IMR-90 (cell line): ENCODE data around the gene MYO5A. TPM values are rescaled to one million over a fixed set of nuclear protein-coding genes. Genes with fewer than 3 reads are reported as not detected.

Experiments used
- ATAC-seq: fragments of 200-7000 bp; cut with Tn5 transposase; 2 replicates; pipeline ENCODE4 v1.9.1; 2020; ENCODE audit warnings: low read depth, mild to moderate bottlenecking, moderate library complexity
- BruUV-seq: library from RNA; stranded (reverse); fragments of 400-500 nt; replicated peaks from 2 replicates; lab custom pipeline; 2021; lab: Mats Ljungman, UMichigan
- CTCF ChIA-PET: fragments of 300-600 bp; formaldehyde crosslinking; extraction: SDS; loops from one replicate; lab custom pipeline; 2021; ENCODE audit warnings: antibody characterized with exemption; lab: Yijun Ruan, JAX
- POLR2A ChIA-PET: fragments of 300-600 bp; sonication (Branson Sonifier 250); formaldehyde crosslinking; loops from one replicate; lab custom pipeline; 2022; ENCODE audit warnings: antibody characterized with exemption; ENCODE audit not compliant: unreplicated experiment; lab: Charles Lee
- DNase-seq: peaks from one replicate; pipeline ENCODE4 v3.0.0; 2013
- H2AFZ ChIP-seq: replicated peaks from 2 replicates; pipeline ENCODE3; 2013; ENCODE audit warnings: low read length, mild to moderate bottlenecking; ENCODE audit not compliant: poor library complexity
- H2AK5ac ChIP-seq: 2 replicates; pipeline ENCODE4 v1.6.1; 2013; ENCODE audit warnings: low read depth, low read length, inconsistent platforms
- H2AK9ac ChIP-seq: replicated peaks from 2 replicates; pipeline ENCODE3; 2013; ENCODE audit warnings: mild to moderate bottlenecking, low read depth, low read length, moderate library complexity; ENCODE audit not compliant: poor library complexity
- H2BK120ac ChIP-seq: 2 replicates; pipeline ENCODE4 v1.6.1; 2013; ENCODE audit warnings: low read depth, low read length, inconsistent platforms
- H2BK15ac ChIP-seq: 3 replicates; pipeline ENCODE4 v1.6.1; 2013; ENCODE audit warnings: low read depth, low read length, inconsistent platforms
- H2BK20ac ChIP-seq: 2 replicates; pipeline ENCODE4 v1.6.1; 2013; ENCODE audit warnings: low read depth, mild to moderate bottlenecking, inconsistent platforms, low read length, moderate library complexity
- H2BK5ac ChIP-seq: 2 replicates; pipeline ENCODE4 v1.6.1; 2013; ENCODE audit warnings: mild to moderate bottlenecking, low read depth, low read length, inconsistent platforms; ENCODE audit not compliant: poor library complexity, severe bottlenecking
- H3K14ac ChIP-seq: replicated peaks from 2 replicates; pipeline ENCODE4 v1.6.1; 2013; ENCODE audit warnings: low read depth, low read length, inconsistent platforms
- H3K18ac ChIP-seq: 2 replicates; pipeline ENCODE4 v1.6.1; 2013; ENCODE audit warnings: low read depth, low read length, control low read depth
- H3K23ac ChIP-seq: 2 replicates; pipeline ENCODE4 v1.6.1; 2013; ENCODE audit warnings: low read depth, low read length, inconsistent platforms
- H3K27ac ChIP-seq: 2 replicates; pipeline ENCODE4 v1.5.1; 2013; ENCODE audit warnings: mild to moderate bottlenecking, control low read depth, low read length; ENCODE audit not compliant: insufficient read depth
- H3K27me3 ChIP-seq: 2 replicates; pipeline ENCODE4 v1.6.1; 2013; ENCODE audit warnings: low read length; ENCODE audit not compliant: control insufficient read depth, insufficient read depth
- H3K36me3 ChIP-seq: 2 replicates; pipeline ENCODE4 v1.6.1; 2013; ENCODE audit warnings: low read length, mixed read lengths; ENCODE audit not compliant: control insufficient read depth, insufficient read depth
- H3K4ac ChIP-seq: 2 replicates; pipeline ENCODE4 v1.6.1; 2013; ENCODE audit warnings: low read depth, low read length, inconsistent platforms
- H3K4me1 ChIP-seq: 2 replicates; pipeline ENCODE4 v1.6.1; 2013; ENCODE audit warnings: low read length, mixed read lengths; ENCODE audit not compliant: control insufficient read depth, insufficient read depth
- H3K4me2 ChIP-seq: 2 replicates; pipeline ENCODE4 v1.6.1; 2013; ENCODE audit warnings: low read depth, mild to moderate bottlenecking, control low read depth, low read length, moderate library complexity
- H3K4me3 ChIP-seq: 2 replicates; pipeline ENCODE4 v1.5.1; 2013; ENCODE audit warnings: low read depth, mild to moderate bottlenecking, control low read depth, low read length, moderate library complexity; ENCODE audit not compliant: insufficient read depth
- H3K56ac ChIP-seq: 2 replicates; pipeline ENCODE4 v1.6.1; 2013; ENCODE audit warnings: low read length, inconsistent platforms; ENCODE audit not compliant: insufficient read depth; ENCODE audit errors: extremely low read depth
- H3K79me1 ChIP-seq, 2 experiments: 2 replicates each; pipeline ENCODE4 v1.6.1; 2013; ENCODE audit warnings: low read length in 2 of 2, inconsistent platforms in 1 of 2, low read depth in 1 of 2
- H3K9ac ChIP-seq: 2 replicates; pipeline ENCODE4 v1.6.1; 2013; ENCODE audit warnings: low read depth, low read length, control low read depth
- H3K9me1 ChIP-seq: 2 replicates; pipeline ENCODE4 v1.6.1; 2013; ENCODE audit warnings: low read length, inconsistent platforms; ENCODE audit not compliant: insufficient read depth
- H3K9me3 ChIP-seq: 2 replicates; pipeline ENCODE4 v1.6.1; 2013; ENCODE audit warnings: low read length; ENCODE audit not compliant: control insufficient read depth, insufficient read depth
- H4K20me1 ChIP-seq: 2 replicates; pipeline ENCODE4 v1.6.1; 2013; ENCODE audit warnings: low read length, inconsistent platforms; ENCODE audit not compliant: insufficient read depth
- H4K5ac ChIP-seq: 2 replicates; pipeline ENCODE4 v1.6.1; 2013; ENCODE audit warnings: mild to moderate bottlenecking, low read depth, low read length, control low read depth
- H4K8ac ChIP-seq, 2 experiments: 2 replicates each; pipeline ENCODE4 v1.6.1; 2013; ENCODE audit warnings: low read depth in 2 of 2, low read length in 2 of 2, control low read depth in 1 of 2, inconsistent platforms in 1 of 2
- H4K91ac ChIP-seq: 2 replicates; pipeline ENCODE4 v1.6.1; 2013; ENCODE audit warnings: low read depth, low read length, inconsistent platforms; ENCODE audit not compliant: insufficient read depth
- NFE2L2 ChIP-seq: fragments of 150-350 bp; IDR thresholded peaks from 2 replicates; pipeline ENCODE4 v1.6.1; 2016; ENCODE audit warnings: low read depth, mild to moderate bottlenecking, low read length
- RAD21 ChIP-seq: IDR thresholded peaks from 2 replicates; pipeline ENCODE4 v1.6.1; 2012; ENCODE audit warnings: low read length, improper control_type of control experiment
- RCOR1 ChIP-seq: IDR thresholded peaks from 2 replicates; pipeline ENCODE4 v1.6.1; 2012; ENCODE audit warnings: mild to moderate bottlenecking, low read length, improper control_type of control experiment; ENCODE audit not compliant: insufficient replicate concordance
- WGBS, 2 experiments: methylation state at CpG; one replicate each; pipeline versions ENCODE4 v1.1.5 to v1.1.7; 2013; ENCODE audit warnings: missing lambda C conversion rate in 2 of 2; ENCODE audit not compliant: insufficient read length in 1 of 2; ENCODE audit errors: extremely low coverage in 2 of 2; 5-methylcytosine and 5-hydroxymethylcytosine counted together
- dilution Hi-C: fragments of 300-500 bp; cut with HindIII; formaldehyde crosslinking; loops from one replicate; pipeline ENCODE4 v1.14.3; 2018; ENCODE audit warnings: low sequenced_read_pairs; ENCODE audit not compliant: unreplicated experiment
- in situ Hi-C: fragments of 300-500 bp; cut with MboI; formaldehyde crosslinking; loops from 3 replicates; pipeline ENCODE4 v1.14.3; 2019; ENCODE audit warnings: low sequenced_read_pairs, inconsistent platforms, mixed read lengths
- intact Hi-C: fragments of 100-400 bp; cut with micrococcal nuclease; formaldehyde crosslinking; loops from 2 replicates; pipeline ENCODE4 v1.10.0; 2022
- polyA plus RNA-seq, 3 experiments: library from polyadenylated mRNA; depleted of rRNA; stranded (reverse); fragments of >200 nt; gene quantifications; 2 replicates each; pipeline ENCODE4 v1.2.3, GENCODE V29; 2012; ENCODE audit warnings: low replicate concordance in 1 of 3
- total RNA-seq: library from RNA; depleted of rRNA; stranded (reverse); fragments of >200 nt; gene quantifications from 2 replicates; pipeline ENCODE4 v1.2.3, GENCODE V29; 2012
- TF ChIP-seq, protein P1 (sequence below): conservative IDR thresholded peaks from 2 replicates; pipeline ENCODE4 v1.5.1; 2012; ENCODE audit warnings: mild to moderate bottlenecking, low read depth, low read length, improper control_type of control experiment

The MYO5A gene
- total and polyA plus RNA-seq, 2 of the 4 experiments (the other 2 are of a cell fraction): 19.4 to 69.2 TPM

DNA sequence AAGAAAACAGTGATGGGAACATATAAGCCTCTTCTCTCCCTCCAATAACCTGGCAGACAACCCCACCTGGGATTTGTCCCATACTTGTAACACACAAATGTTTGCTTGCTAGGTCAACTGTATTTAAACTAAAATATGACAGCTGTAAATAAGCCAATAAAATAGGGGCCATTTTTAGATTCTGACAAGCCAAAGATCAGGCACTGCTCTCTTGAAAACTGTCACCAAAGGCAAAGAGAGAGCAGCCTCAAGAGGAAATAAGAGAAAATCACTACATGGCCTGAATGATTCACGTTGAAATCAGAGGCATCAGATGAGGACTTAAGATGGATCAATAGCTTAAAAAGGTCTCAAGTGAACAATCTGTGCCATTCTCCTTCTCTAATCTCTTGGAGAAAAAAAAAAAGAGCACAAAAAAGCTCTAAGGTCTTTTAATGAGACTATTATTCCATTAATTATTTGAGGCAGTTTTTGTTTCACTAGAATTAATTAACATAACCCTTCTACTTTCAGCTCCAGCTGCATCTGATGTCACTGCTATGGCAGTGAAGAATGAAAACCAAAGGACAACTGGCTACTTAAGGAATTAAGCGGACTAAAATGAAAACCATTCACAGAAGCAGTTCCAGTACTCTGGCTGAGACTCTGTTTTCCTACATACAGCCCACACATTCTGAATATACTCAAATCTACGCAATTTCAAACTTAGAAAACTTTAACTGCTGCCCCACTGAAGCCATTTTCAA is 19.0 kb downstream of the MYO5A start:
- no peak overlapping the region for H3K56ac ChIP-seq
- no peaks in the 10 kb centered on the region for H3K36me3 ChIP-seq
- no peak for ATAC-seq
- H4K20me1 ChIP-seq: peaks cover 7% of the 10 kb centered on the region; the same call in 1 of the 2 replicates
- no peak overlapping the region for H3K23ac ChIP-seq
- intact Hi-C loops: loop anchor here (10.0 kb wide), 1 partner anchor 45 kb away; no protein-coding TSS in a partner anchor
- ChIA-PET POLR2A (no interaction called here), CTCF (interaction anchor here (0.8 kb wide), 1 partner anchor 90 kb away, joined by 3 read pairs; no protein-coding TSS in a partner anchor)
- H3K27ac ChIP-seq: no peak overlapping the region
- peaks cover 3% of the 10 kb centered on the region; the same call in 1 of the 2 replicates for H3K9me1 ChIP-seq
- H3K79me1 ChIP-seq: peaks cover 26 to 41% of the 10 kb centered on the region in 2 experiments
- H2AFZ ChIP-seq: no peak overlapping the region
- no peak overlapping the region for H3K4ac ChIP-seq
- in situ Hi-C loops: no loop called here
- no peak for DNase-seq
- WGBS, 2 experiments: 90% methylated on average over 3 of the region's 3 CpGs; no CpG with 5 or more reads in 1 of the 2 experiments
- H3K14ac ChIP-seq: no peak overlapping the region
- no peak overlapping the region for H2BK20ac ChIP-seq
- H3K9me3 ChIP-seq: no peaks in the 10 kb centered on the region
- H2BK15ac ChIP-seq: no peak overlapping the region
- H4K5ac ChIP-seq: no peak overlapping the region
- no peaks in the 10 kb centered on the region; the same call in 1 of the 2 replicates for H3K4me1 ChIP-seq
- no peak overlapping the region for H2AK9ac ChIP-seq
- no peak overlapping the region for H3K4me3 ChIP-seq
- dilution Hi-C loops: no loop called here
- H3K27me3 ChIP-seq: no peaks in the 10 kb centered on the region
- no peak overlapping the region for H2BK120ac ChIP-seq
- no TSS peak for BruUV-seq
- no peak overlapping the region for H2AK5ac ChIP-seq
- no peak overlapping the region for H3K4me2 ChIP-seq
- no peak overlapping the region for H4K8ac ChIP-seq
- TF ChIP-seq NFE2L2: no peak
- TF ChIP-seq RCOR1: no peak
- TF ChIP-seq, protein P1, sequence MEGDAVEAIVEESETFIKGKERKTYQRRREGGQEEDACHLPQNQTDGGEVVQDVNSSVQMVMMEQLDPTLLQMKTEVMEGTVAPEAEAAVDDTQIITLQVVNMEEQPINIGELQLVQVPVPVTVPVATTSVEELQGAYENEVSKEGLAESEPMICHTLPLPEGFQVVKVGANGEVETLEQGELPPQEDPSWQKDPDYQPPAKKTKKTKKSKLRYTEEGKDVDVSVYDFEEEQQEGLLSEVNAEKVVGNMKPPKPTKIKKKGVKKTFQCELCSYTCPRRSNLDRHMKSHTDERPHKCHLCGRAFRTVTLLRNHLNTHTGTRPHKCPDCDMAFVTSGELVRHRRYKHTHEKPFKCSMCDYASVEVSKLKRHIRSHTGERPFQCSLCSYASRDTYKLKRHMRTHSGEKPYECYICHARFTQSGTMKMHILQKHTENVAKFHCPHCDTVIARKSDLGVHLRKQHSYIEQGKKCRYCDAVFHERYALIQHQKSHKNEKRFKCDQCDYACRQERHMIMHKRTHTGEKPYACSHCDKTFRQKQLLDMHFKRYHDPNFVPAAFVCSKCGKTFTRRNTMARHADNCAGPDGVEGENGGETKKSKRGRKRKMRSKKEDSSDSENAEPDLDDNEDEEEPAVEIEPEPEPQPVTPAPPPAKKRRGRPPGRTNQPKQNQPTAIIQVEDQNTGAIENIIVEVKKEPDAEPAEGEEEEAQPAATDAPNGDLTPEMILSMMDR: no peak
- TF ChIP-seq RAD21: no peak
- H3K18ac ChIP-seq: no peak overlapping the region
- H3K9ac ChIP-seq: no peak overlapping the region
- no peak overlapping the region for H2BK5ac ChIP-seq
- H4K91ac ChIP-seq: no peak overlapping the region
